ENCODE data around the gene SLC6A16.
"Not testable (repeated sequence)": the region's sequence is repeated elsewhere in the genome, so short reads cannot be mapped to it uniquely, and the experiment has no call there.

The SLC6A16 gene

DNA sequence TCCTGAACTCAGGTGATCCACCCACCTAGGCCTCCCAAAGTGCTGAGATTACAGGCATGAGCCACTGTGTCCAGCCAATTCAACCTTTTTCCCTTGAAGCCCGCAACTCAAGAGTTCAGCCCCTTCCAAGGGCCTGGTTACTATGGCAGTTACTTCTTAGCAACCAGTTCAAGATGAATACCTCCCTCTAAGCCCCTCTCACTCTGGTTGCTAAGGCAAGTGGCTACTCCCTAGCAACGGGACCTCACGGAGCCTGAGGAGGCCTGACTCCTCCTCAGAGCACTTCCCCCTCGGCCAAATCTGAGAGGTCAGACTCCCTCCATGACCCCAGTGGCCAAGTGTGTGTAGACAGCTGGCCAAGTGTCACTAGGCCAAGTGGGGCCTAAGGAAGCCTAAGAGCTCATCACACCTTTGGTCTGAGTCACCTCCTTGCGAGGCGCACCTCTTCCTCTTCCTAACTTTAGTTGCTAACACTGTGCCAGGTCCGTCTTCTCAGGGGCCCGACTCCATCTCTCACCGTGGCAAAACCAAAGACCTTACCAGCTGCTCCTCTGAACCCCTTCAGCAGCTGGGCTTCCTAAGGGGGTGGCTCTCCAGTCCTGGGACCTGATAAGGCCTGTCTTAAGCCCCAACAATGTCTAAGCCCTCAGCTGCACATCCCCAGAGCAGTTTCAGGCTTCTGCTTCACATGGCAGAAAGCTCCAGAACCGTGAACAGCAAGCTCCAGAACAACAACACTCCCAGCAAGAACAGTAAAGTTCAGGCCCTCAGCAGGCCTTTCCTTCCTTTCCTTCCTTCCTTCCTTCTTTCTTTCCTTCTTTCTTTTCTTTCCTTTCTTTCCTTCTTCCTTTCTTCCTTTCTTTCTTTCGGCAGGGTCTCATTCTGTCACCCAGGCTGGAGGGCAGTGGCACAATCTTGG is 19.8 kb upstream of the SLC6A16 start:
- no peak for DNase-seq (ENCODE audit: low spot score)

GRCh38 chr19:49343123-49343522 is 18.1 kb upstream of the SLC6A16 start:
- DNase-seq (ENCODE audit: low spot score): no peak

DNA sequence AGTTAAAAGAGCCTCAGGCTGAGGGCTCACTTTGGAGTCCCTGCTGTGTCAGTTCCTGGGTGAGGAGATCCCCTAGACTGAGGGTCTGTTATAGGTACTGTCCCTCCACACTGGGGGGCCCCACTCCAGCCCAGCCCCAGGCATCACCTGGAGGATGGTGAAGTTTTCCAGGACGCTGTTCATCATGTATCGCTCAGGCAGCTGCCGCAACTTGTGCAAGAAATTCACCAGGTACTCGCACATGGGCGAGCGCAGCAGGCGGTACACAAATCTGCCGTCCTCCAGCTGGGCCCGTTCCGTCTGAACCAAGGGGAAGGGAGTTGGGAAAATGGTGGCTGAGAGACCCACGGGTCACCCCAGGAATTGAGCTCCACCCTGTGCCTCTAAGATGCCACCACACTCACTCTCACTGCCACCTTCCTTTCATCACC is 17.3 kb upstream of the SLC6A16 start:
- no peak for DNase-seq (ENCODE audit: low spot score)

DNA sequence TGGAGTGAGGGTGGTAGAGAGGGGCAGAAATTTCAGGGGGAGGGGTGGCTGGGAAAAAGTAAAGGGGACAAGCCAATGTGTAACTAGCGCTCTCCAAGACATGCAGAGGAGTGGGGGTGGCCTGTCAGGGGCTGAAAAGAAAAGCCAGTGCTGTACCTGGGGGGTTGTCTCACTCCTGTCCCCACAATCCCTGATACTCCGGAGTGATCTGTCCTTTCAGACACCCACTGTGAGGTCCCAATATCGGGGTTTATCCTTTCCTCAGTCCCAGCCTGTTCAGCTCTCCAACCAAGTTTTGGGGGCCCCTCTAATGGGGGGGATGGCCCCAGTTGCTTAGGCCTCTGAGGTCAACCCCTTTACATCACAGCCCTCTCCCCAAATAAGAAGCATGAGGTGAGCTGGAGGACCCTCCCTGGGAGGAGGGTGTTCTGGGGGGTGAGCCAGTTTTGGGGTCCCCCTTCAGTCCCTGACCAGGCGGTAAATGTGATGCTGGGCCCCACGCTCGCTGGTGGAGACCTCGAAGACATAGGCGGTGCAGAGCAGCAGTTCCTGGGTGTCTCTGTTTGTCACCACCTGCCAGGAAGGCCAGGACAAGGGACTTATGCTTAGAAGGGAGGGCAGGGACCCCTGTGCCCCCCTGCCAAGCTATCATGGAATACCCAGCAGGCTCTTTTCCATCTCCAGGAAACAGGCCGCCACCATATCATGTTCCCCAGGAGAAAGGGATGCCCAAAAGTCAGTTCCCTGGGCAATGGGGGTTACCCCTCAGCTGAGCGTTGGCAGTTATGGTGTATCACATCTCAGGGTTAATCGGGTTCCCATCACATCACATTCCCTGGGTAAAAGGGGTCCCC is 16.1 kb upstream of the SLC6A16 start:
- no peak for DNase-seq (ENCODE audit: low spot score)

- DNase-seq (ENCODE audit: low spot score): peak; percentile 97
These were observed 15.3 kb upstream of the SLC6A16 start for GRCh38 chr19:49340069-49340864.

DNA sequence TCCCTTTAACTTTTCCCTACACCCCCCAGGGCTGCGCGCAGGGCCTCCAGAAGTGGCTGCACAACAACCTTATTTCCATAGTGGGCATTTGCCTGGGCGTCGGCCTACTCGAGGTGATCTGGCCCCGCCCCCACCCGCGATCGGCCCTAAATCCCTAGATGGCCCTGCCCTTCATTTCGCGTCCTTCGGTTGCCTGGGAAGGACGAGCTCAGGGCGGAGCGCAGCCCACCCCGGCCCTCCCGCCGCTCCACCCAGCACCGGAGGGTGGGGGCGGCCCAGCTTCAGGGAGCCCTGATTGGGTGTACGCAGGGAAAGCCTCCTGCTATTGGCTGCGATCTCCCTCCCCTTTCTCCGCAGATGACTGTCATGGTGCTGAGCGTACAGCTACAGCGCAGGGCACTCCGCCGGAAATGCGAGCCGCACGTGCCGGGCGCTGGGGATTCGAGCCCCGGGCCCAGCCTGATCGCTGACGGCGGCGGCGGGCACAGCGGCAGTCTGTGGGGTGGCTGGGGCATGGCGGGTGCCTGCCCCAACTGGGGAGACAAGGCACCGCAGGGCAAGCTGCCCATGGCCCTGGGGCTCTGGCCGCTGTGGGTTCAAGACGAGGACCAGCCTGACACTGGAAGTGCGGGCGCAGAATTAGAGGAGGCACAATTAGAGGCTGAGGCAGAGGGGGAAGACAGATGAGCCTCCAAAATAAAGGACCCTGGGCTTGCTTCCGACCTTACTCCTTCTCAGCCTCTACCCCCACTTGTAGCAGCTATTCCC is 14.5 kb upstream of the SLC6A16 start:
- DNase-seq (ENCODE audit: low spot score): peak; percentile 54

GRCh38 chr19:49338691-49339300 is 13.8 kb upstream of the SLC6A16 start:
- peak; percentile 85 for DNase-seq (ENCODE audit: low spot score)

DNA sequence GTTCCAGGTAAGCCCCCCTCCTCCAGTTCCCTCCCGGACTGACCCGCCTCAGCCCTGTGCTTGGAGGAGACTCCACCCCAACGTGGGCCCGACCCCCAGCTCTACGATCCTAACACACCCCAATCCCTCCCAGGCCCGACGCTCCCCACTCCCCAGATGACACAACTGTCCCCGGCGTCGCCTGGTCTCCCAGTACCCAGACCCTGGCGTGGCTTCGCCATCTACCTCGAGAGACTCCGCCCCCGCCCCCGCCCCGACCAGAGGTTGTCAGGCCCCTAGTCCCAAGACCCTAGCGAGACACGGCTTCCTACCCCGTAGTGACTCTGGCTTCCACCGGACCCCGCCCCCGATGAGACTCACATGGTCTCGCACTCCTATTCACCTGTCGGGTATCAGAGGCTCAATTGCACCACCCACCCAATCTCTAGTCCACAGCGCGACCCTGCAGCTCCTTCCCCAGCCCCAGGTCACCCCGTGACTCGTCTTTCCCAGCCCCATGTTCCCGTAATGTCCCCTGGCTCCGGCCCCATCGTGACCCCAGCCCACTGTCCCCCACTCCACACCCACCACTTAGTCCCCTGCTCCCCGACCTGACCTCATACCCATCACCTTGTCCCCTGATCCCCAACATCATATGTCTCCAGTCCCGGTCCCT is 13.2 kb upstream of the SLC6A16 start:
- no peak for DNase-seq (ENCODE audit: low spot score)

DNA sequence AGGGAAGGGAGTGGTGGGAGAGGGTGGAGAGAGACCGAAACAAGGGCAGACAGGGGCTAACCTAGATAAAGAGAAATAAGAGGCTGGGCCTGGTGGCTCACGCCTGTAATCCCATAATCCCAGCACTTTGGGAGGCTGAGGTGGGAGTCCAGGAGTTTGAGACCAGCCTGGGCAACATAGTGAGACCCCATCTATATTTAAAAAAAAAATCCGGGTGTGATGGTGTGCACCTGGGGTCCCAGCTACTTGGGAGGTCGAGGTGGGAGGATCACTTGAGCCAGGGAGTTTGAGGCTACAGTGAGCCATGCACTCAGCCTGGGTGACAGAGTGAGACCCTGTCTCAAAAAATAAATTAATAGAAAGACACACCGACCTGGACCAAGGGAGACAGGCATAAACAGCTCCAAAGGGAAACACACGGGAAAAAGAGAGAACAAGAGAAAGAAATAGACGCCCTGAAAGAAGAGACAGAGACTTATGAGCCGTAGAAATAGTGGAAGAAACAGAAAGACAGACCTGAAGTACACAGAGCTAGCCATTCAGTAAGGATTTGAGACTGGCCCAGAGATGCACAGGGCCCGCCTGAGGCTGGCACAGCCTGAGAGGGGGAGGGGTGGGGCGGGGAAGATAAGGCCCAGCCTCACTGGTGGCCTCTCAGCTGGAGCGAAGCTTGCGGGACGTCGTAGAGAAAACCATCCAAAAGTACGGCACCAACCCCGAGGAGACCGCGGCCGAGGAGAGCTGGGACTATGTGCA is 12.5 kb upstream of the SLC6A16 start:
- DNase-seq (ENCODE audit: low spot score): no peak

GRCh38 chr19:49336482-49337266 is 11.7 kb upstream of the SLC6A16 start:
- no peak for DNase-seq (ENCODE audit: low spot score)

DNA sequence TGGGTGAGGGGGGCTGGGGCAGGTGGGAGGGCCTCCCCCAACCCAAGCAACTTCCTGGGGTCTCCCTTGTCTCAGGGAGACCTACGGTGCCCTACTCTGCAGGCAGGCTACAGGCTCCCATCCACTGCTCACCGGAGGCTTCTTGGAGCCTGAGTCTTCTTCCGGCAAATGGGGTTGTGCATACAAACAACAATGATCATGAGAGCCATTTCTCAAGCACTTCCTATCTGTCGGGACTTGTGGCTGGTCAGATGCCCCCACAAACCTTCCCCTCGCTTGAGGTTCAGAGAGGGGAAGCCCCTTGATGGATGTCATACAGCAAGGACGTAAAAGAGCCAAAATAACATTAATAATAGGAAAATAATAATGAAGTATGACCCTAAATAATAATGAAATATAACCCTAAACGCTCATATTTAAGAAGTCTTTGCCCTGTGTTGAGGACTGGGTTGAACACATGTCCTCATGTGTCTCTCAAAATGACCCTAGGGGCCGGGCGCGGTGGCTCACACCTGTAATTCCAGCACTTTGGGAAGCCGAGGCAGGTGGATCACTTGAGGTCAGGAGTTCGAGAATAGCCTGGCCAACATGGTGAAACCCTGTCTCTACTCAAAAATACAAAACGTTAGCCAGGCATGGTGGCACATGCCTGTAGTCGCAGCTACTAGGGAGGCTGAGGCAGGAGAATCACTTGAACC is 10.9 kb upstream of the SLC6A16 start:
- DNase-seq (ENCODE audit: low spot score): no peak

DNA sequence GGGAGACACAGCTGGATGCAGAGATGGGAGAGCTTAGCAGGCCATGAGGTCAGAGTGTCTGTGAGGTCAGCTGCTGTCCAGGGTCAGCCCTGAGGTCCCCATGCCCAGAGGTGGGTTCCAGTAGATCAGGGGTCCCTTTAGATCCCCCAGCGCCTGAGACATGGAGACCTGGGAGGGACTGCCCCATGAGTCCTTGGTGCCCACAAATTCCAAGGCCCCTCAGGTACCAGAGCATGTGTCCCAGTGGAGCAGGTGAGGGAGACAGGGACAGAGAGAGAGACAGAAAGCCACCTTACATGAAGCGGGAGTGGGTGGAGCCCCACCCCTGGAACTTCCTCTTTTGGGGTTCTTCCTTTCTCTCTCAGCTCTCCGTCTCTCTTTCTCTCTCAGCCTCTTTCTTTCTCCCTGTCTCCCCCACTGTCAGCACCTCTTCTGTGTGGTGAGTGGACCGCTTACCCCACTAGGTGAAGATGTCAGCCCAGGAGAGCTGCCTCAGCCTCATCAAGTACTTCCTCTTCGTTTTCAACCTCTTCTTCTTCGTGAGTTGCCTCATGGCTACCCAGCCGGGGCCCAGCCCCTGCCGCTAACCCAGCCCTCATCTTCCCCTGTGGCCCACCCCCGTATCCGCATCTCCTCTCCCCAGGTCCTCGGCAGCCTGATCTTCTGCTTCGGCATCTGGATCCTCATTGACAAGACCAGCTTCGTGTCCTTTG is 10.2 kb upstream of the SLC6A16 start, which contains the start of gene CD37:
Gene CD37, plus strand, starts transcription at position 336 of the 713 bp plus-strand sequence. Its CDS starts 135 bp downstream, at position 471.
- peak; percentile 72 for DNase-seq (ENCODE audit: low spot score)

DNA sequence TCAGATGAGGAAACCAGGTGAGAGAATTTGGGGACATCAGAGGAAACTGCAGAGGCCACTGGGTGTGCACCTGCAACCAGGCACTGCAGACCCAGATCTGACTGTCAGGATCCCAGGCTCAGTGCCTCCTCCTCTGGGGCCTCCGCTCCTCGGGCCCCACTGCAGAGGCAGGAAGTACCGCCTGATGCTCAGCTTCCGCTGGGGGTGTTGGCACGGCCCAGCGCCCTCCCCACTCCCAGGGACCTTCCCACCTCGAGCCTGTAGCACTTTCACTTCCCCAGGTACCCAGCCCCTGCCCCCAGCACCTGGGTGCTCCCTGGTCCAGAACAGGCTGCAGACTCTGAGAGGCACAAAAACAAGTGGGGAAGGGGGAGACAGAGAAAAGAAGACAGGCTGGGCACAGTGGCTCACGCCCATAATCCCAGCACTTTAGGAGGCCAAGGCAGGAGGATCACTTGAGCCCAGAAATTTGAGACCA is 8.9 kb upstream of the SLC6A16 start:
- peak; percentile 89 for DNase-seq (ENCODE audit: low spot score)

GRCh38 chr19:49333418-49333805 is 8.4 kb upstream of the SLC6A16 start:
- DNase-seq (ENCODE audit: low spot score): no peak

GRCh38 chr19:49332691-49333417 is 7.9 kb upstream of the SLC6A16 start:
- DNase-seq (ENCODE audit: low spot score): not testable (repeated sequence)

GRCh38 chr19:49331616-49332055 is 6.6 kb upstream of the SLC6A16 start:
- DNase-seq (ENCODE audit: low spot score): peak; percentile 77
